Vagina (tissue), 2 donors: Measurements from ENCODE around the gene EVI2A. TPM values are rescaled to one million over a fixed set of nuclear protein-coding genes. Genes with fewer than 3 reads are reported as not detected.
"Not testable (repeated sequence)": the region's sequence is repeated elsewhere in the genome, so short reads cannot be mapped to it uniquely, and the experiment has no call there.

ENCODE experiments used
- DNase-seq, 2 donors: peaks; one replicate each; pipeline ENCODE4 v3.0.0-alpha.2; 2017; ENCODE audit errors: extremely low spot score in 2 of 2
- H3K27ac ChIP-seq: fragments of 200-600 bp; sonication (generic); one replicate; pipeline ENCODE4 v1.5.1; 2019
- H3K27me3 ChIP-seq: fragments of 200-600 bp; sonication (generic); one replicate; pipeline ENCODE4 v1.5.1; 2019
- H3K36me3 ChIP-seq, 2 donors: fragments of 200-600 bp; sonication (generic); one replicate each; pipeline ENCODE4 v1.5.1; 2017 to 2019
- H3K4me1 ChIP-seq: fragments of 200-600 bp; sonication (generic); one replicate; pipeline ENCODE4 v1.5.1; 2019
- H3K4me3 ChIP-seq, 2 donors: fragments of 200-600 bp; sonication (generic); 1 replicate in 1 of 2; 2 replicates in 1 of 2; pipeline ENCODE4 v1.5.1; 2016 to 2019
- H3K9me3 ChIP-seq: fragments of 200-600 bp; sonication (generic); one replicate; pipeline ENCODE4 v1.5.1; 2019
- POLR2A ChIP-seq, 2 donors: fragments of 450-650 bp; IDR thresholded peaks; one replicate each; pipeline ENCODE4 v1.6.1; 2017; ENCODE audit warnings: antibody characterized with exemption in 2 of 2, mild to moderate bottlenecking in 2 of 2, moderate library complexity in 2 of 2
- POLR2AphosphoS5 ChIP-seq, 2 donors: sonication (generic); formaldehyde crosslinking; IDR thresholded peaks; one replicate each; pipeline ENCODE4 v1.9.0; 2017; ENCODE audit warnings: antibody characterized with exemption in 2 of 2, mild to moderate bottlenecking in 2 of 2, low read depth in 1 of 2; ENCODE audit not compliant: insufficient read depth in 1 of 2
- intact Hi-C: fragments of 100-400 bp; cut with DNase I; formaldehyde crosslinking; loops from one replicate; pipeline ENCODE4 v1.15.1; 2023
- total RNA-seq: library from RNA; depleted of rRNA; stranded (reverse); fragments of >200 nt; gene quantifications from one replicate; pipeline ENCODE4 v1.2.3, GENCODE V29; 2016
- TF ChIP-seq, protein P1 (sequence below), 3 experiments: fragments of 450-650 bp in 2 of 3; fragments of 200-600 bp in 1 of 3; sonication (generic) in 1 of 3; IDR thresholded peaks; one replicate each; pipeline ENCODE4 v1.5.1; 2017 to 2019; ENCODE audit warnings: antibody characterized with exemption in 3 of 3, mild to moderate bottlenecking in 2 of 3, moderate library complexity in 2 of 3

The EVI2A gene
- total RNA-seq, 1 donor from 2014 or later = 0.98 TPM

DNA sequence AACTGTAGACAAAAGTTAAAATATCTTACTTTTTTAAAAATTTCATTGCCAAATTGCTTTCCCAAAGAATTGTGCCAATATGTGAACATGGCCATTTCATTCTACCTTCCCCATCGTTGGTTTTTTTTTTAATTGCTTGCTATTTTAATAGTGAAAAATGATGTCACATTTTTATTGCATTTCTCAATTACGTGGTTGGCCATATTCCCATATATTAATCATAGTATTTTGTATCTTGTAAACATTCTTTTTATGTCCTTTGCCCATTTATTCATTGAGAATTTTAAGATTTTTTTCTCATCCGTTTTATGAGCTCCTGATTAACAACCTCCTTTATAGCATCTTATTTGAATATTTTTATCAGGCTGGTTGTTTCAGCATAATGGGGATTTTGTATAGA is 31.6 kb downstream of the EVI2A start:
- Histone ChIP-seq H3K36me3 (peaks cover 0 to 4% of the 10 kb centered on the region in 2 donors), H3K27me3 (no peaks in the 10 kb centered on the region), H3K4me3 (no peak overlapping the region), H3K27ac (no peak overlapping the region), H3K9me3 (no peaks in the 10 kb centered on the region), H3K4me1 (no peaks in the 10 kb centered on the region)
- no peak for TF ChIP-seq POLR2AphosphoS5 (IDR thresholded peaks at IDR 0.05; ENCODE audit: insufficient read depth in 1 of 2, low read depth in 1 of 2)
- no peak for TF ChIP-seq POLR2A (IDR thresholded peaks at IDR 0.05)
- TF ChIP-seq, protein P1, sequence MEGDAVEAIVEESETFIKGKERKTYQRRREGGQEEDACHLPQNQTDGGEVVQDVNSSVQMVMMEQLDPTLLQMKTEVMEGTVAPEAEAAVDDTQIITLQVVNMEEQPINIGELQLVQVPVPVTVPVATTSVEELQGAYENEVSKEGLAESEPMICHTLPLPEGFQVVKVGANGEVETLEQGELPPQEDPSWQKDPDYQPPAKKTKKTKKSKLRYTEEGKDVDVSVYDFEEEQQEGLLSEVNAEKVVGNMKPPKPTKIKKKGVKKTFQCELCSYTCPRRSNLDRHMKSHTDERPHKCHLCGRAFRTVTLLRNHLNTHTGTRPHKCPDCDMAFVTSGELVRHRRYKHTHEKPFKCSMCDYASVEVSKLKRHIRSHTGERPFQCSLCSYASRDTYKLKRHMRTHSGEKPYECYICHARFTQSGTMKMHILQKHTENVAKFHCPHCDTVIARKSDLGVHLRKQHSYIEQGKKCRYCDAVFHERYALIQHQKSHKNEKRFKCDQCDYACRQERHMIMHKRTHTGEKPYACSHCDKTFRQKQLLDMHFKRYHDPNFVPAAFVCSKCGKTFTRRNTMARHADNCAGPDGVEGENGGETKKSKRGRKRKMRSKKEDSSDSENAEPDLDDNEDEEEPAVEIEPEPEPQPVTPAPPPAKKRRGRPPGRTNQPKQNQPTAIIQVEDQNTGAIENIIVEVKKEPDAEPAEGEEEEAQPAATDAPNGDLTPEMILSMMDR (IDR thresholded peaks at IDR 0.05) = no peak
- no peak for DNase-seq
- intact Hi-C loops = no loop called here

DNA sequence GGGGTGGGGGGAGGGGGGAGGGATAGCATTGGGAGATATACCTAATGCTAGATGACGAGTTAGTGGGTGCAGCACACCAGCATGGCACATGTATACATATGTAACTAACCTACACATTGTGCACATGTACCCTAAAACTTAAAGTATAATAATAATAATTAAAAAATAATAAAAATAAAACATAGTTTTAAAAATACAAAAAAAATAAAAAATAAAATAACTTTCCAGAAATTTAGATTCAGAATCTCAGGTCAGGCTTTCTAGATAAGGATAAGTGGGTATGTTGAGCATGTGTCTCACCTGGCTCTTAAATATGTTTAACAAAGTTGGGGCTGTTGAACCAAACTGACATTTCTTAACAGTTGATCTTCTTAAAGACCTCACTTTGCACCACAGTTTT is 33.5 kb downstream of the EVI2A start:
- H3K4me3 ChIP-seq, H3K36me3 ChIP-seq, H3K9me3 ChIP-seq, H3K27ac ChIP-seq, H3K27me3 ChIP-seq, DNase-seq, H3K4me1 ChIP-seq, intact Hi-C loops: not testable (repeated sequence)

DNA sequence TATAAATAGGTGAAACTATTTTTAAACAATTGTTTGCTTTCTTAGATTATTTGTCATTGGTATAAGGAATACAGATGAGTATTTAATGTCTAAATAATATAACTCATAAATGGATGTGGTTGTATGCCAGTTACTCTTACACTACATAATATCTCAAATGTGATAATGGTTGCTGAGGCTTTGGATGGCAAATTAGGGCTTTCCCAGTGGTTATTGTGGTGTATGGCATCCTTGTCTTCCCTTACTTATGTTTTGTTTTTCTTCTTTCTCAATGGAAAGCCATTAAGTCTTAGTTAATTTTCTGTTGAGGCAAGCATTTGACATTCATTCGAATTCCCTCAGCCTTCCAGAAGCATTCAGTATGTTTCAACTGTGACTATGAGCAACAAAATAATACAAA is 34.8 kb downstream of the EVI2A start:
- no peak overlapping the region for H3K4me3 ChIP-seq
- H3K27me3 ChIP-seq = no peaks in the 10 kb centered on the region
- TF ChIP-seq, protein P1 (IDR thresholded peaks at IDR 0.05) = no peak
- TF ChIP-seq POLR2AphosphoS5 (IDR thresholded peaks at IDR 0.05; ENCODE audit: insufficient read depth in 1 of 2, low read depth in 1 of 2) = no peak
- TF ChIP-seq POLR2A (IDR thresholded peaks at IDR 0.05) = no peak
- H3K36me3 ChIP-seq = peaks cover 0 to 4% of the 10 kb centered on the region in 2 donors
- H3K27ac ChIP-seq = no peak overlapping the region
- H3K9me3 ChIP-seq = no peaks in the 10 kb centered on the region
- intact Hi-C loops = no loop called here
- no peaks in the 10 kb centered on the region for H3K4me1 ChIP-seq
- no peak for DNase-seq

DNA sequence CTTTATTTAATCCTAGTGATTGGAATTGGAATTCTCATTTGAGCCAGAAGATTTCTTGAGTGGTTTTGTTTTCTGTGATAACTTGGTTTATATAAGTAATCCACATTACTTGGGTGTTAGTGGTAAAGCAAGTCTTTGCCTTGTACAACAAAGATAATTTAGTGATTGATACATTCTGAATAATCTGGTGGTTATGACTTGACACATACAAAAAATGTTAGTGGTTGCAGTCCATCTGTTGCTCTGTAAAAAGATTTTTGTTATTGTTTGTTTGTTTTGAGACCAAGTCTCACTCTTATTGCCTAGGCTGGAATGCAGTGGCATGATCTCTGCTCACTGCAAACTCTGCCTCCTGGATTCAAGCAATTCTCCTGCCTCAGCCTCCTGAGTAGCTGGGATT is 37.6 kb downstream of the EVI2A start:
- Histone ChIP-seq H3K27me3 (no peaks in the 10 kb centered on the region), H3K27ac (no peak overlapping the region), H3K9me3 (no peaks in the 10 kb centered on the region), H3K4me3 (no peak overlapping the region), H3K36me3 (peaks cover 0 to 4% of the 10 kb centered on the region in 2 donors), H3K4me1 (no peaks in the 10 kb centered on the region)
- TF ChIP-seq POLR2A (IDR thresholded peaks at IDR 0.05) = no peak
- TF ChIP-seq, protein P1 (IDR thresholded peaks at IDR 0.05) = no peak
- TF ChIP-seq POLR2AphosphoS5 (IDR thresholded peaks at IDR 0.05; ENCODE audit: insufficient read depth in 1 of 2, low read depth in 1 of 2) = no peak
- intact Hi-C loops = no loop called here
- no peak for DNase-seq

DNA sequence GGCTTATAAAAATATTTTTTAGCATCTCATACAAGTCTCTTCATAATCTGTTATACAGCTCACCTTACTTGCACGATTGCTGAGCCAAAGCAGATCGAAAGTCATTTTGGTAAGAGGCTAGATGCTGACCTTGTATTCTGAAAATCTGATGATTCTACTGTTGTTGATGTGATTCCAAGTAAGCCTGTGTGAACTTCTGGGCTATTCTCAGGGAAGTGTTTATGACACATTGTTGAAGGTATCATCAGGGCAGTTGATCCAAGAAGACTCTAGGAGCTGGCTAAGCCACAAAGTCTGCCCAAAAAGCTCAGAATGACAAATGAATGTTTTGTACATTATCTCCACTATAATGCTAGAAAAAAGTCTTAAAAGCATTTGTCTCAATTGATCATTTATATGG is 40.4 kb downstream of the EVI2A start:
- no peaks in the 10 kb centered on the region for H3K27me3 ChIP-seq
- peaks cover 0 to 4% of the 10 kb centered on the region in 2 donors for H3K36me3 ChIP-seq
- no peak for DNase-seq
- no peak for TF ChIP-seq POLR2AphosphoS5 (IDR thresholded peaks at IDR 0.05; ENCODE audit: insufficient read depth in 1 of 2, low read depth in 1 of 2)
- TF ChIP-seq, protein P1 (IDR thresholded peaks at IDR 0.05) = no peak
- TF ChIP-seq POLR2A (IDR thresholded peaks at IDR 0.05) = no peak
- intact Hi-C loops = no loop called here
- no peaks in the 10 kb centered on the region for H3K4me1 ChIP-seq
- H3K27ac ChIP-seq = no peak overlapping the region
- no peak overlapping the region for H3K4me3 ChIP-seq
- H3K9me3 ChIP-seq = no peaks in the 10 kb centered on the region

DNA sequence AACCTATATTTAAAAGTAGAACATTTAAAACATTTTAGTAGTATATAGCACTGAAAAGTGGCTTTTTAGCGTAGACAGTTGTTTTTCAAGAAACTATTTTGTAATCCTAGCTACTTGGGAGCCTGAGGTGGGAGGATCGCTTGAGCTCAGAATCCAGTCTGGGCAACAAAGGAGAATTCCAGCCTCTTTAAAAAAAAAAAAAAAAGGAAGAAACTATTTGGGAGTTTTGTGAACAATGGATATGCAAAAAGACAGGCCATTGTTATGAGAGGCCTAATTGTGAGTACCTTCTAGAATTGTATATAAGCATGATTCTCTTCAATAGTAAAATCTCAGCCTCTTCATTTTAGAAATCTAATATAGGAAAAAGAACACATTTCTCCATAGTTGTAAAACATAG is 42.0 kb downstream of the EVI2A start:
- Histone ChIP-seq H3K27ac (no peak overlapping the region), H3K4me3 (no peak overlapping the region), H3K27me3 (no peaks in the 10 kb centered on the region), H3K36me3 (no peaks in the 10 kb centered on the region), H3K9me3 (no peaks in the 10 kb centered on the region), H3K4me1 (peaks cover under 1% of the 10 kb centered on the region)
- TF ChIP-seq POLR2A (IDR thresholded peaks at IDR 0.05) = no peak
- TF ChIP-seq, protein P1 (IDR thresholded peaks at IDR 0.05) = no peak
- no peak for TF ChIP-seq POLR2AphosphoS5 (IDR thresholded peaks at IDR 0.05; ENCODE audit: insufficient read depth in 1 of 2, low read depth in 1 of 2)
- intact Hi-C loops = no loop called here
- no peak for DNase-seq
